Fibroblast of skin of scalp (primary cell): ENCODE results near the gene DNAJC30. TPM values are rescaled to one million over a fixed set of nuclear protein-coding genes. Genes with fewer than 3 reads are reported as not detected.
"Not testable (repeated sequence)": the region's sequence is repeated elsewhere in the genome, so short reads cannot be mapped to it uniquely, and the experiment has no call there.

ENCODE experiments used
- DNase-seq: peaks from one replicate; pipeline ENCODE4 v3.0.0-alpha.2; 2013
- polyA plus RNA-seq, 2 experiments: library from polyadenylated mRNA; unstranded; fragments of 120-200 nt; gene quantifications; one replicate each; pipeline ENCODE4 v1.2.1, GENCODE V29; 2013; ENCODE audit not compliant: insufficient read length in 2 of 2

The DNAJC30 gene
- 9.8 TPM for polyA plus RNA-seq (2013, experiment 1 of 2; ENCODE audit: insufficient read length)
- polyA plus RNA-seq (2013, experiment 2 of 2; ENCODE audit: insufficient read length), result 10.4 TPM

- DNase-seq, result peak; percentile 96
Measured at GRCh38 chr7:73683056-73683787, at the start of gene DNAJC30, which contains the start of gene BUD23. TSS of gene DNAJC30 (minus strand) at chr7:73683453. CDS start at chr7:73683423, 30 bp downstream. TSS of gene BUD23 (plus strand) at chr7:73683597. CDS start at chr7:73683626, 29 bp downstream.

GRCh38 chr7:73732397-73732796, 49.1 kb upstream of the DNAJC30 start:
- DNase-seq, result no peak

GRCh38 chr7:73730485-73730884, 47.2 kb upstream of the DNAJC30 start:
- no peak for DNase-seq

GRCh38 chr7:73728551-73728950, 45.3 kb upstream of the DNAJC30 start:
- DNase-seq, result no peak

- no peak for DNase-seq
Measured at GRCh38 chr7:73727952-73728351, 44.7 kb upstream of the DNAJC30 start.

- DNase-seq, result no peak
Measured at GRCh38 chr7:73726083-73726466, 42.8 kb upstream of the DNAJC30 start.

- DNase-seq, result no peak
Measured at GRCh38 chr7:73723813-73724212, 40.6 kb upstream of the DNAJC30 start.

- no peak for DNase-seq
Measured at GRCh38 chr7:73722785-73723184, 39.5 kb upstream of the DNAJC30 start.

- DNase-seq, result not testable (repeated sequence)
Measured at GRCh38 chr7:73722182-73722581, 38.9 kb upstream of the DNAJC30 start.

- no peak for DNase-seq
Measured at GRCh38 chr7:73721377-73721817, 38.1 kb upstream of the DNAJC30 start.

GRCh38 chr7:73720443-73720842, 37.2 kb upstream of the DNAJC30 start:
- not testable (repeated sequence) for DNase-seq

GRCh38 chr7:73719806-73720169, 36.5 kb upstream of the DNAJC30 start:
- no peak for DNase-seq

GRCh38 chr7:73718905-73719805, 35.9 kb upstream of the DNAJC30 start, which contains the start of gene STX1A:
TSS of gene STX1A (minus strand) at chr7:73719669. CDS start at chr7:73719631, 38 bp downstream.
- peak; percentile 77 for DNase-seq

- no peak for DNase-seq
Measured at GRCh38 chr7:73718438-73718881, 35.2 kb upstream of the DNAJC30 start.

- DNase-seq, result peak; percentile 87
Measured at GRCh38 chr7:73717991-73718405, 34.7 kb upstream of the DNAJC30 start.

GRCh38 chr7:73717025-73717807, 34.0 kb upstream of the DNAJC30 start:
- peak; percentile 50 for DNase-seq

- DNase-seq, result no peak
Measured at GRCh38 chr7:73716318-73716890, 33.2 kb upstream of the DNAJC30 start.

- DNase-seq, result peak; percentile 95
Measured at GRCh38 chr7:73715648-73716317, 32.5 kb upstream of the DNAJC30 start.

- DNase-seq, result not testable (repeated sequence)
Measured at GRCh38 chr7:73713319-73713718, 30.1 kb upstream of the DNAJC30 start.

- DNase-seq, result no peak
Measured at GRCh38 chr7:73712773-73713172, 29.5 kb upstream of the DNAJC30 start.

GRCh38 chr7:73708961-73709549, 25.8 kb upstream of the DNAJC30 start:
- DNase-seq, result no peak
